GM18868 (cell line): ENCODE data around the gene NR5A2.
A peak's percentile ranks its signal among the peaks of the same experiment; 100 is the strongest.

ENCODE experiments used
- ATAC-seq: cut with Tn5 transposase; IDR thresholded peaks from one replicate; pipeline ENCODE4 v1.9.1; 2021; ENCODE audit warnings: mild to moderate bottlenecking, moderate library complexity; ENCODE audit not compliant: unreplicated experiment

The NR5A2 gene

DNA sequence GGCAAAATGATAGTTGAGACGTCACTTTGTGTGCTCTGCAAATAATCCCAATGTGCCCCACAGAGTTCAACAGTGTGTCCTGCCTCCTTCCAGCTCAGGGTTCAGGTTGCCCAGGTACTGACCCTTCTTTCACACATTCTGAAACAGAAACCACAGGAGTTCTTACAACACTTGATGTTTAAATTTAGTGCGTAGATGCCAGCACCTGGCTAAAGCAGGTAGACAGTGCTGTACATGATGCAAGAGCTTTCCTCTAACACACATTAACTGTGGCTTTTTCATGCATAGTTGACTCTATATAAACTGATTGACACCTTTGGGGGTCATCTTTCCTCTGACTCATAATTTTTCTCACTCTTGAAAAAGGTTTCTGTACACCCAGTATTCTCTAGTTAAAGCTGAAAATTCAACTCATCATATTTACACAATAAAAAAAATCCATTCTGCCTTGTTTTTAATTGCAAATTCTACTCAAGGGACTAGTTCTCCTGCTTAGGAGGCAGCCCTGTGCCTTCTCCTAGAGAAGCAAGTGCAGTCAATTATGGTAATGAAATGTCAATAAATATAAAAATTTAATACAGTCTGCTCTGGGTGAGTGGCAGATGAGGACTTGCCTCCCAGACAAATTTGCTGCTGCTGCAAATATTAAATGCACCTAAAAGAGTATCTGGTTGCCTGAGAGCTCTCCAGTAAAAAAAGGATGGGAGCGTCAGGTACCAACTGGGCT, 91.4 kb downstream of the NR5A2 start:
- ATAC-seq: no peak

GRCh38 chr1:200121421-200121820, 93.9 kb downstream of the NR5A2 start:
- no peak for ATAC-seq

- ATAC-seq: no peak
Measured at GRCh38 chr1:200124309-200124708, 96.8 kb downstream of the NR5A2 start.

DNA sequence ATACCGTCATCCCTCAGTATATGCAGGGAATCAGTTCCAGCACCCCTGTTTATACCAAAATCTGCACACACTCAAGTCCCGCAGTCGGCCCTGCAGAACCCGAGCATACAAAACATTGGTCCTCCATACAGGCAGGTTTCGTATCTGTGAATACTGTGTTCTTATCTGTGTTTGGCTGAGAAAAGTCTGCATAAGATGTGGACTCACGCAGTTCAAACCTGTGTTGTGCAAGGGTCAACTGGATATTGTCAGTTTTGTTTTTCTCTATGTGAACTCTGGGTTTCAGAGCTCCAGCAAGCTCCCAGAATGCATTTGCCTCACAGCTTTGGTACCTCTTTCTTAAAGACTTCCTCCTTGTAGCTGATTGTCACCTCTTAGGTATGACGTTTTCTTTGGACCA, 100.6 kb downstream of the NR5A2 start:
- ATAC-seq: no peak

DNA sequence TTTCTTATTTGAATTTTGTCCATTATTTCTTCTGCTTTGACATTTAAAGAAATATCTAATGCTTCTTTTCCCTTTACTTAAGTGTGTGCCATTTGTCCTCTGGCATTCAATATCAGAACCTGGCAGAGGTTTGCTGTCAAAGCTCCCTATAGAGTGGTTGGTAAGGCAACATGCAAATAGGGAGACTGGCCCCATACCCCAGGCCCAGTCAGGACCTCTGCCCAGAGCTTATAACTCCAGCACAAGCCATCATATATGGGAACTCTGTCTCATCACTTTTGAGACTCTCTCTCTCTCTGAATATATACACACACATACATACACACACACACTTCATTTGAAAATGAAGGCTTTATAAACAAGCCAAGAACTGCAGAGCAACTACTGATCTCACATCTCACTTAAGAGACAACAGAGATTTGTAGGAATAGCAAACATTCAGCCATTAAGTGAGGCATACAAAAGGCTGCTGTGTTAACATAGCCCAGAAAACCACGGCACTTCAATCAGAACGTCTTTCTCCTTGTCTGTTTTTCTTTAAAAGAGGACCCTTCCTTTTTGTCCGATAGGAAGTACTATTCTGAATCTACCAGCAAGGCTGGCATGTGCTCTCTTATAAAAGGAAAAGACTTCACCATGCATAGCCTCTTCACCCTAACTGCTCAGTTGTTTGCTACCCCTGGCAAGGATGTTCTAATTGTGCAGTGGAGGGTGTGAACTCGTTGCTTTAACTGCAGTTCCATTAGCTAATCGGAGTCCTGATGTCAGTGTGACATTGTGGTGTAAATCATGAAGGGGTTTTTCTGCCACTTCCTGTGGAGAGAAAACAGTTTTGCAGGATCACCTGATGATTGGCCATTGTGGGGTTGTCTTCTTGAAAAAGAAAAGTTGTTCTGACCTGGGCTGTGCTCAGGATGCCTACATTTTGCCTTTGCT, 101.7 kb downstream of the NR5A2 start:
- ATAC-seq: peak; percentile 72

- ATAC-seq: no peak
Measured at GRCh38 chr1:200130552-200130951, 103.0 kb downstream of the NR5A2 start.

- no peak for ATAC-seq
Measured at GRCh38 chr1:200131551-200132125, 104.1 kb downstream of the NR5A2 start.

DNA sequence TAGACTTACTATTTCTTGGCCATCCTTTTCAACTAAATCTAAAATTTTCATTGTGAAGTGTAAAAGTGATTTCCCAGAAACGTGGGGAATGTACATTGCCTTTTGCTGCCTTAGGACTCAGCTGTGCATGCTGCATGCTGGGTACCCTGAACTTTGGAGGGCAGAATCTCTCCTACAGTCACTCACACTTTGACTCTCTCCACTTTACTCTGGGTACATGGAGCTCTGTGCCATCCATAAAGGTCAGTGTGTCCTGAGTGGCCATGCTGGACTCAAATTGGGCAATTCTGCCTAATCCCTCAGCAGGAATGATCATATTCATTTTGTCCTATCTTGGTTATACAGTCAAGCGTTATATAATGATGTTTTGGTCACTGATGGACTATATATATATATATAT, 105.6 kb downstream of the NR5A2 start:
- no peak for ATAC-seq

GRCh38 chr1:200134116-200134515, 106.6 kb downstream of the NR5A2 start:
- ATAC-seq: no peak

DNA sequence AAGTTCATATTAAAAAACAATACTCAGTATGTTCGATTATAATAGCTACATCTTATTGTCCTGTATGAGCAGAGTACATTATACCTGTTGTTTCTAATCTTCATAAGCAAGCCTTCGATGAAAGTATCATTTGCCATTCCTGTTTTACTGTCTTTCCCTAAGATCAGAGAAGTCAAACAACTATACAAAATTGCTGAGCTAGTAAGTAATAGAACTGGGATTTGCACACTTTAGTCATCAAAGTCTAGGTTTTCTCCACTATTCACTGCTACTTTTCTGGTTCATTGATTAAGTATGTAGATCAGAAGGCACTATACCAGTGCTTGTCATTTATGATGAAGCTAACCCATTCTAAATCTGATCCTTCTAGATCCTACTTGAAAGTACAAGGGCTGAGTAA, 108.9 kb downstream of the NR5A2 start:
- ATAC-seq: no peak

DNA sequence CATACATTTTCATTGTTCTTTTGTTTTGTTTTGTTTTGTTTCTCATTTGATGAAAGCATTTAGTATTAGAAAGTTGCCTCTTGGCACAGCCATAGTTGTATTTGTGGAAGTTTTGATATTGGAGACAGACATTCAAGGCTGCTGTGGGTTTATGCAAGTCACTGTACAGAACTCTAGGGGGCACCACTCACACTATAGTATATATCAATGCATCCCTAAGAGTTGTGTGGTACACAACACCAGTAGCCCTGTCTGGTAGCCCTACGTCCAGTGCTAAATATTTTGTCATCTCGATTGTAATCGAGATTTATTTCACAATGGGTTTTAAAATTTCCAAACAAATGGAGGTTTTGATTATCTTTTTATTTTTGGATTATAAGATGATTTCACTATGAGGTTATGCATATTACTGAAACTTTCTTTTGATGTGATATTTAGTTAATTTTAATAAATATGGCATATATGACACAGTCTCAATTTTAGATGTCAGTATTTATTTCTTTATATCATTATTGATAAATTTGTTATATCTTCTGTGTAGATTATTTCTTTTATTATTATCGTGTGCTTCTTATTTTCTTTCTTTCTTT, 112.2 kb downstream of the NR5A2 start:
- peak; percentile 83 for ATAC-seq

GRCh38 chr1:200143347-200143746, 115.8 kb downstream of the NR5A2 start:
- ATAC-seq: no peak

- ATAC-seq: peak; percentile 53
Measured at GRCh38 chr1:200146100-200146499, 118.6 kb downstream of the NR5A2 start.

DNA sequence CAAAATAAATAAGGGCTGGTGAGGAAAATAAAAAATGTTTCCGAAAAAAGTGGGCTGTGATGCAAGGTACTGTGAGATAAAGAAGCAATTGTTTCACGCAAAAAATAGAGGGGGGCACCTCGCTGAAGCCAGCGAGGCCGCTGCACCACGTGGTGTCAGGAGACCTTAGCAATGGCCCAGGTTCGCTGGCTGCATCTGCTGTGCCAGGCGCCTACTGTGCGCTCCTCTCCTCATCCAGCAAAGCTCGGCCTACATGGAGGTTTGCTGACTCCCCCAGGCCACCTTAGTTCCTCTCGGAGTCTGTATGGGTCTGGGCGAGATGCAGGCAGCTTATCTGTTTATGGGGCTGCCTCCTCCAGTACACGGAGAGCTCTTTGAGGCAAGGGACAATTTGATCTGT, 119.6 kb downstream of the NR5A2 start:
- ATAC-seq: no peak

- ATAC-seq: no peak
Measured at GRCh38 chr1:200147742-200148141, 120.2 kb downstream of the NR5A2 start.

GRCh38 chr1:200150006-200150405, 122.5 kb downstream of the NR5A2 start:
- ATAC-seq: no peak

DNA sequence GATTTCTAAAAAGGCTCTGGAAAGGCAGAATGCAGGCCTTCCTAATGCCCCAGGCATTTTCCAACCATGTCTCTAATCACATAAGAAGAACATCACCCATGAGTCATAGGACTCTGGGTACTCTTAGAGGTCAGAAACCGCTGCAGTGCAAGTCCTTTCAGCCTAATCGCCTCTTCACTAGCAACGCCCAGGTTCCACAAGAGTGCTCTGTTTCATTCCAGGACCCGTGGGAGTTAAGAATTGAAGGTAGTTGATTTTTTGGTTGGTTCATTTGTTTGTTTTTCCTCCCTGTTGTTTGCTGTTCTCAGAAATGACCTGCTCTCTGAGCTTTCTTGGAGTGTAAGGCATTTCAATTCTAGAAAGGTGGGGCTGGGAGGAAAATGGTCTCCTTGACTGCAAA, 123.2 kb downstream of the NR5A2 start:
- peak; percentile 48 for ATAC-seq

DNA sequence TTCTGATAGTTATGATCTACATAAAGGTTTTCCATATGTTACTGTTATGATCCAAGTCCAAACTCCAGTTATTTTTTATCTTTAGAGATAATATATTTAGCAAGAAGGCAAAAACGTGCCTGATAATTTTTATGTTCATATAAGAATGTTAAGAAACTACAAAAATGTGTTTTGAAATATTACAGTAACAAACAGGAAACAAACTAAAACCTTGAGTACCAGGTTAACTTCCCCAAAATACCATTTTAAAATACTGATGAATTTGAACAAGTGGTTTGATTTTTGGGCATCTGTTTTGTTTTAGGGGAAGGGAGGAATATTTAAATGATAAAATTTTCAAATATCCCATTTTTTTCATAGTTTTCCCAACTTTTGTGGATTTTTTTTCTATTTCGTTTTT, 124.8 kb downstream of the NR5A2 start:
- ATAC-seq: no peak

- peak; percentile 74 for ATAC-seq
Measured at GRCh38 chr1:200153277-200154055, 126.0 kb downstream of the NR5A2 start.

GRCh38 chr1:200154069-200154767, 126.7 kb downstream of the NR5A2 start:
- ATAC-seq: peak; percentile 78
